ENCODE results near the gene ZPBP. TPM values are rescaled to one million over a fixed set of nuclear protein-coding genes. Genes with fewer than 3 reads are reported as not detected.

ZPBP gene
- total and polyA plus RNA-seq, 4 donors: 0.05 to 0.17 (median 0.14) TPM; not detected in 1

- peaks cover 0 to 1% (median 0%) of the 10 kb centered on the region in 4 donors for H3K36me3 ChIP-seq (ENCODE audit: control insufficient read depth in 4 of 4, insufficient read depth in 3 of 4, low read depth in 1 of 4, low read length in 3 of 4)
- no peak overlapping the region for H3K9ac ChIP-seq (ENCODE audit: low read depth in 1 of 2, low read length in 2 of 2)
- no peak for DNase-seq (ENCODE audit: low spot score)
- no peak overlapping the region for H3K27ac ChIP-seq (ENCODE audit: low read depth in 1 of 2, low read length in 2 of 2)
- 83% methylated on average over 2 of the region's 2 CpGs for WGBS
- TF ChIP-seq HNF4G (IDR thresholded peaks at IDR 0.05): no peak
- TF ChIP-seq JUND (IDR thresholded peaks at IDR 0.05): no peak
- TF ChIP-seq FOXA1 (IDR thresholded peaks at IDR 0.05): no peak
- no peak for TF ChIP-seq RXRA (IDR thresholded peaks at IDR 0.05)
- no peak for TF ChIP-seq GABPA (IDR thresholded peaks at IDR 0.05 in 1 of 2, conservative IDR thresholded peaks at IDR 0.05 in 1 of 2)
- H3K9me3 ChIP-seq (ENCODE audit: control insufficient read depth in 4 of 4, low read length in 3 of 4): no peaks in the 10 kb centered on the region
- no peaks in the 10 kb centered on the region for H3K4me1 ChIP-seq (ENCODE audit: control insufficient read depth in 4 of 4, insufficient read depth in 4 of 4, low read length in 3 of 4)
- H3K27me3 ChIP-seq (ENCODE audit: control insufficient read depth in 4 of 4, insufficient read depth in 4 of 4, low read length in 3 of 4): no peaks in the 10 kb centered on the region
- H3K4me3 ChIP-seq (ENCODE audit: low read depth in 1 of 3, low read length in 3 of 3): no peak overlapping the region
Measured at GRCh38 chr7:49892481-49892880, 200.6 kb downstream of the ZPBP start.

Other genes starting within 250 kb of the ZPBP start
- 10 to 100 TPM in 1 of 2 donors, 1 to 10 TPM in 1; 9.8 to 43.5 TPM for gene IKZF1, start 211.5 kb upstream of the ZPBP start, total RNA-seq
- 1 to 10 TPM; 1.6 to 2.6 TPM for gene IKZF1, start 211.5 kb upstream of the ZPBP start, polyA plus RNA-seq

Measured in liver (tissue), 9 donors.